SH-SY5Y (cell line): ENCODE measurements around the gene ARHGAP23.

Experiments used
- GATA2 ChIP-seq: IDR thresholded peaks from 2 replicates; pipeline ENCODE4 v1.6.1; 2011; ENCODE audit warnings: mild to moderate bottlenecking, low read depth, low read length
- GATA3 ChIP-seq: IDR thresholded peaks from 2 replicates; pipeline ENCODE4 v1.6.1; 2011; ENCODE audit warnings: low read depth, mild to moderate bottlenecking, low read length, moderate library complexity

GRCh38 chr17:38457577-38458371 lies 29.5 kb downstream of the ARHGAP23 start:
- TF ChIP-seq GATA3, result no peak
- TF ChIP-seq GATA2, result no peak
